GM12875 (cell line): ENCODE data around the gene YPEL1.
"Not testable (repeated sequence)": the region's sequence is repeated elsewhere in the genome, so short reads cannot be mapped to it uniquely, and the experiment has no call there.

Experiments used
- H3K4me3 ChIP-seq: one replicate; pipeline ENCODE4 v1.5.1; 2011; ENCODE audit warnings: low read depth, low read length, control low read depth
- CTCF ChIP-seq: IDR thresholded peaks from 2 replicates; pipeline ENCODE4 v1.5.1; 2011; ENCODE audit warnings: low read depth, mild to moderate bottlenecking, control low read depth, inconsistent platforms, low read length, moderate library complexity, borderline replicate concordance; ENCODE audit not compliant: insufficient read depth

Gene YPEL1

DNA sequence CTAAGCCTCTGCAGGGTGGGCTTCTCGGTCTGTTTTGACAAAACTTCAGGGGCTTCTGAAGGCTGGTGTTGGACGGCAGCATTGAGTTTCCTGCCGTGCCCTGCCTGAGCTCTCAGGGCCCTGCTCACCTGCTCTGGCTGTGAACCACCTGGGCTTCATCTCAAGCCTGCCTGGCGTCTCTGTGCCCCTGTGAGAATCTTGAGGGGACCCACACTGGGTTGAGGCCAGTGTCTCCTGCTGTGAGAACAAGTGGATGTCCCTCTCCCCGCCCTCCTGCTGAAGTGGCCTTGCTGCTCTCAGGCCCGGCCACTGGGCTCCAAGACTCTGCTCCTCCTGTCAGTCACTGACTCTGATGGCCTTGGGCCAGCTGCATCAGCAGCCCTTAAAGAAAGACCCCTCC, 39.5 kb downstream of the YPEL1 start:
- TF ChIP-seq CTCF: no peak
- H3K4me3 ChIP-seq: no peak overlapping the region

GRCh38 chr22:21695430-21696085, 40.0 kb downstream of the YPEL1 start:
- TF ChIP-seq CTCF: no peak
- H3K4me3 ChIP-seq: no peak overlapping the region

GRCh38 chr22:21694795-21695429, 40.7 kb downstream of the YPEL1 start:
- H3K4me3 ChIP-seq: no peak overlapping the region
- no peak for TF ChIP-seq CTCF

DNA sequence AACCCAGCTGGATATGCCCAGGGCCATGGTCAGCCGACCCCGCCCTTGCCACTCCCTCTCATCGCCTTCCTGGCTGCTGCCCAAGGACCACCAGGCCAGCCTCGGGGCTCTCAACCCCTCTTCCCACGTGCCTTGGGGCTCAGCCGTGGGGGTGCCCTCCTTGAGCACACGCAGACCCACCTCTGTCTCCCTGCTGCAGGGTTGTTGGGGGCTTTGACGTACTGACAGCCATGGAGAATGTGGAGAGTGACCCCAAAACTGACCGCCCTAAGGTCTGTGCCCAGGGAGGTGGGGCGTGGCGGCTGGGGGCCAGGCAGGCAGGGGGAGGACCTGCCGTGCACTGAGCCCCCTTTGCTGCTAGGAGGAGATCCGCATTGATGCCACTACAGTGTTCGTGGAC, 41.2 kb downstream of the YPEL1 start:
- no peak overlapping the region for H3K4me3 ChIP-seq
- TF ChIP-seq CTCF: no peak

GRCh38 chr22:21693999-21694341, 41.6 kb downstream of the YPEL1 start:
- H3K4me3 ChIP-seq: no peak overlapping the region
- TF ChIP-seq CTCF: no peak

DNA sequence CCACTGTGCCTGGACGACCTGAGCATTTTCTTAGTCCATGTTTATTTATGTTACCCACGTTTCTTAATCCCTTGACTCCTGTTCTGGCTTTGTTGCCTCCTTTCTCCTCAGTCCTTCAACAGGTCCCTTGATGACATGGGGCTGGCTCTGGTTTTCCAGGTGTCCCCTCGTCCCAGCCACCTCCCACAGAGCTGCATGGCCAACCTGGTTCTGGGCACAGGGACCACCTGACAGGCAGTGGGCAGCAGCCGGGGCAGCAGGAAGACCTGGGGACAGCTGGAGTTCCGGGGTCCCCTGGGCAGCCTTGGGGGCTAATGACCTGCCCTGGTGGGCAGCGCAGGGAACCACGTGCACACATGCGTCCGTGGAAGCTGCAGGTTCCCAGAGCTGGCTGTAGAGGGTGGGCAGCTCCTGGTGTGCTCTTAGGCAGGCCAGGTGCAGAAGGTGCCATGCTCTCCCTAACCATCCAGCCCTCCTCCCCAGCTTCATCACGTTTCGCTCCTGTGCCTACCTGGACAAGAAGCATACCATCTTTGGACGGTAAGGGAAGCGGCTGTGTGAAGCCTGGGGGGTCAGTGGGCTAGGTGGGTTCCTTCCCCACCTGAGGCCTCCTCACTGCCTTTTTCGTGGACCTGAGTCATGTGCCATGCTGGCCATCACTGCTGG, 42.1 kb downstream of the YPEL1 start:
- TF ChIP-seq CTCF: no peak
- no peak overlapping the region for H3K4me3 ChIP-seq

- not testable (repeated sequence) for H3K4me3 ChIP-seq
These were observed 42.7 kb downstream of the YPEL1 start for GRCh38 chr22:21692856-21693255.

- H3K4me3 ChIP-seq: no peak overlapping the region
- no peak for TF ChIP-seq CTCF
These were observed 43.8 kb downstream of the YPEL1 start for GRCh38 chr22:21691816-21692215.
